K562 (cell line): Measurements from ENCODE around the gene B3GALT6. TPM values are rescaled to one million over a fixed set of nuclear protein-coding genes. Genes with fewer than 3 reads are reported as not detected.

ENCODE experiments used
- CBX2 ChIP-seq: fragments of 200-600 bp; sonication (generic); IDR thresholded peaks from one replicate; pipeline ENCODE4 v1.6.1; 2012; ENCODE audit warnings: mild to moderate bottlenecking, low read length, inconsistent platforms; ENCODE audit not compliant: insufficient read depth, poor library complexity, severe bottlenecking
- HSF4 ChIP-seq: fragments of 250-450 bp; sonication (Bioruptor Pico); IDR thresholded peaks from 2 replicates; pipeline ENCODE4 v2.1.2; 2022; ENCODE audit warnings: mild to moderate bottlenecking, moderate library complexity, borderline replicate concordance
- KDM2B ChIP-seq: fragments of 250-450 bp; sonication (Bioruptor Pico); IDR thresholded peaks from 2 replicates; pipeline ENCODE4 v1.8.0; 2021; ENCODE audit warnings: mild to moderate bottlenecking, moderate library complexity
- RCOR1 ChIP-seq, 2 experiments: IDR thresholded peaks; 2 replicates each; pipeline ENCODE4 v1.6.1; 2012; ENCODE audit warnings: low read depth in 2 of 2, low read length in 2 of 2, borderline replicate concordance in 1 of 2, improper control_type of control experiment in 1 of 2
- SRSF7 ChIP-seq: fragments of 200-400 bp; formaldehyde crosslinking; optimal IDR thresholded peaks from 2 replicates; pipeline ENCODE3; 2017; ENCODE audit warnings: mild to moderate bottlenecking, low read depth, low read length
- ZNF507 ChIP-seq: conservative IDR thresholded peaks from 2 replicates; pipeline ENCODE4 v1.6.1; 2017; ENCODE audit warnings: missing genetic modification characterization, missing compliant biosample characterization
- polyA plus RNA-seq, 8 experiments: library from polyadenylated mRNA; depleted of rRNA in 4 of 8; stranded (reverse) in 5 of 8; unstranded in 3 of 8; fragments of >200 nt; fragmentation: Nextera tagmentation in 2 of 8; fragmentation: Illumina TruSeq in 1 of 8; extraction: Ambion mirVana in 2 of 8; extraction: Trizol in 1 of 8; gene quantifications; 2 replicates each; pipeline versions ENCODE4 v1.2.1 to v1.2.3, GENCODE V29; 2011 to 2014; ENCODE audit warnings: inconsistent platforms in 1 of 8, missing spikeins in 1 of 8
- total RNA-seq, 7 experiments: library from RNA; depleted of rRNA in 6 of 7; stranded (reverse); fragments of >200 nt in 6 of 7; fragmentation: Illumina TruSeq in 2 of 7; extraction: Trizol in 2 of 7; gene quantifications; 2 replicates each; pipeline versions ENCODE4 v1.2.1 to v1.2.3, GENCODE V29; 2011 to 2021; ENCODE audit warnings: low replicate concordance in 1 of 7
- TF ChIP-seq, protein P1 (sequence below): fragments of 200-600 bp; sonication (generic); IDR thresholded peaks from one replicate; pipeline ENCODE4 v1.6.1; 2012; ENCODE audit warnings: mild to moderate bottlenecking, low read depth, low read length, inconsistent platforms
- TF ChIP-seq, protein P2 (sequence below), 2 experiments: fragments of 450-650 bp; IDR thresholded peaks; 2 replicates each; pipeline ENCODE4 v1.6.1; 2016
- TF ChIP-seq, protein P3 (sequence below): sonication (generic); formaldehyde crosslinking; IDR thresholded peaks from 2 replicates; pipeline ENCODE4 v1.8.0; 2022; ENCODE audit warnings: mild to moderate bottlenecking, missing genetic modification reagents

B3GALT6 gene
- total and polyA plus RNA-seq, 9 of the 15 experiments (the other 6 are each of a cell fraction or from before 2014, with no cell fraction given) = 0.68 to 29.8 (median 9.9) TPM

DNA sequence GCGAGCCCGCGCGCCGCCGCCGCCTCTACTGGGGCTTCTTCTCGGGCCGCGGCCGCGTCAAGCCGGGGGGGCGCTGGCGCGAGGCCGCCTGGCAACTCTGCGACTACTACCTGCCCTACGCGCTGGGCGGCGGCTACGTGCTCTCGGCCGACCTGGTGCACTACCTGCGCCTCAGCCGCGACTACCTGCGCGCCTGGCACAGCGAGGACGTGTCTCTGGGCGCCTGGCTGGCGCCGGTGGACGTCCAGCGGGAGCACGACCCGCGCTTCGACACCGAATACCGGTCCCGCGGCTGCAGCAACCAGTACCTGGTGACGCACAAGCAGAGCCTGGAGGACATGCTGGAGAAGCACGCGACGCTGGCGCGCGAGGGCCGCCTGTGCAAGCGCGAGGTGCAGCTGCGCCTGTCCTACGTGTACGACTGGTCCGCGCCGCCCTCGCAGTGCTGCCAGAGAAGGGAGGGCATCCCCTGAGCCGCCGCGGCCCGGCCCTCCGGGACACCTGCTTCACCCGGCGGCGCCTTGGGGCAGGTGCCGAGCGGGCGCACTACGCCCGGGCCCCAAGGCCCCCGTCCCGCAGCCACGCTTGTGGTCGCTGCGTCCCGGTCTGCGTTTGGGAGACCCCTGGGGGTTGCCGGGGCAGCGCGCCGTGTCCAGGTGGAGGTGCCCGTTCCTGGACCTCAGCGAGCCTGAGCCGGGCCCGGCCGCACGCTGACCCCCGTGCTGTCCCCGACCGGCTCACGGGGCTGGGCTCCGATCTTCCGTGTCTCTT, 944 bp downstream of the B3GALT6 start (continued):
- TF ChIP-seq, protein P1, sequence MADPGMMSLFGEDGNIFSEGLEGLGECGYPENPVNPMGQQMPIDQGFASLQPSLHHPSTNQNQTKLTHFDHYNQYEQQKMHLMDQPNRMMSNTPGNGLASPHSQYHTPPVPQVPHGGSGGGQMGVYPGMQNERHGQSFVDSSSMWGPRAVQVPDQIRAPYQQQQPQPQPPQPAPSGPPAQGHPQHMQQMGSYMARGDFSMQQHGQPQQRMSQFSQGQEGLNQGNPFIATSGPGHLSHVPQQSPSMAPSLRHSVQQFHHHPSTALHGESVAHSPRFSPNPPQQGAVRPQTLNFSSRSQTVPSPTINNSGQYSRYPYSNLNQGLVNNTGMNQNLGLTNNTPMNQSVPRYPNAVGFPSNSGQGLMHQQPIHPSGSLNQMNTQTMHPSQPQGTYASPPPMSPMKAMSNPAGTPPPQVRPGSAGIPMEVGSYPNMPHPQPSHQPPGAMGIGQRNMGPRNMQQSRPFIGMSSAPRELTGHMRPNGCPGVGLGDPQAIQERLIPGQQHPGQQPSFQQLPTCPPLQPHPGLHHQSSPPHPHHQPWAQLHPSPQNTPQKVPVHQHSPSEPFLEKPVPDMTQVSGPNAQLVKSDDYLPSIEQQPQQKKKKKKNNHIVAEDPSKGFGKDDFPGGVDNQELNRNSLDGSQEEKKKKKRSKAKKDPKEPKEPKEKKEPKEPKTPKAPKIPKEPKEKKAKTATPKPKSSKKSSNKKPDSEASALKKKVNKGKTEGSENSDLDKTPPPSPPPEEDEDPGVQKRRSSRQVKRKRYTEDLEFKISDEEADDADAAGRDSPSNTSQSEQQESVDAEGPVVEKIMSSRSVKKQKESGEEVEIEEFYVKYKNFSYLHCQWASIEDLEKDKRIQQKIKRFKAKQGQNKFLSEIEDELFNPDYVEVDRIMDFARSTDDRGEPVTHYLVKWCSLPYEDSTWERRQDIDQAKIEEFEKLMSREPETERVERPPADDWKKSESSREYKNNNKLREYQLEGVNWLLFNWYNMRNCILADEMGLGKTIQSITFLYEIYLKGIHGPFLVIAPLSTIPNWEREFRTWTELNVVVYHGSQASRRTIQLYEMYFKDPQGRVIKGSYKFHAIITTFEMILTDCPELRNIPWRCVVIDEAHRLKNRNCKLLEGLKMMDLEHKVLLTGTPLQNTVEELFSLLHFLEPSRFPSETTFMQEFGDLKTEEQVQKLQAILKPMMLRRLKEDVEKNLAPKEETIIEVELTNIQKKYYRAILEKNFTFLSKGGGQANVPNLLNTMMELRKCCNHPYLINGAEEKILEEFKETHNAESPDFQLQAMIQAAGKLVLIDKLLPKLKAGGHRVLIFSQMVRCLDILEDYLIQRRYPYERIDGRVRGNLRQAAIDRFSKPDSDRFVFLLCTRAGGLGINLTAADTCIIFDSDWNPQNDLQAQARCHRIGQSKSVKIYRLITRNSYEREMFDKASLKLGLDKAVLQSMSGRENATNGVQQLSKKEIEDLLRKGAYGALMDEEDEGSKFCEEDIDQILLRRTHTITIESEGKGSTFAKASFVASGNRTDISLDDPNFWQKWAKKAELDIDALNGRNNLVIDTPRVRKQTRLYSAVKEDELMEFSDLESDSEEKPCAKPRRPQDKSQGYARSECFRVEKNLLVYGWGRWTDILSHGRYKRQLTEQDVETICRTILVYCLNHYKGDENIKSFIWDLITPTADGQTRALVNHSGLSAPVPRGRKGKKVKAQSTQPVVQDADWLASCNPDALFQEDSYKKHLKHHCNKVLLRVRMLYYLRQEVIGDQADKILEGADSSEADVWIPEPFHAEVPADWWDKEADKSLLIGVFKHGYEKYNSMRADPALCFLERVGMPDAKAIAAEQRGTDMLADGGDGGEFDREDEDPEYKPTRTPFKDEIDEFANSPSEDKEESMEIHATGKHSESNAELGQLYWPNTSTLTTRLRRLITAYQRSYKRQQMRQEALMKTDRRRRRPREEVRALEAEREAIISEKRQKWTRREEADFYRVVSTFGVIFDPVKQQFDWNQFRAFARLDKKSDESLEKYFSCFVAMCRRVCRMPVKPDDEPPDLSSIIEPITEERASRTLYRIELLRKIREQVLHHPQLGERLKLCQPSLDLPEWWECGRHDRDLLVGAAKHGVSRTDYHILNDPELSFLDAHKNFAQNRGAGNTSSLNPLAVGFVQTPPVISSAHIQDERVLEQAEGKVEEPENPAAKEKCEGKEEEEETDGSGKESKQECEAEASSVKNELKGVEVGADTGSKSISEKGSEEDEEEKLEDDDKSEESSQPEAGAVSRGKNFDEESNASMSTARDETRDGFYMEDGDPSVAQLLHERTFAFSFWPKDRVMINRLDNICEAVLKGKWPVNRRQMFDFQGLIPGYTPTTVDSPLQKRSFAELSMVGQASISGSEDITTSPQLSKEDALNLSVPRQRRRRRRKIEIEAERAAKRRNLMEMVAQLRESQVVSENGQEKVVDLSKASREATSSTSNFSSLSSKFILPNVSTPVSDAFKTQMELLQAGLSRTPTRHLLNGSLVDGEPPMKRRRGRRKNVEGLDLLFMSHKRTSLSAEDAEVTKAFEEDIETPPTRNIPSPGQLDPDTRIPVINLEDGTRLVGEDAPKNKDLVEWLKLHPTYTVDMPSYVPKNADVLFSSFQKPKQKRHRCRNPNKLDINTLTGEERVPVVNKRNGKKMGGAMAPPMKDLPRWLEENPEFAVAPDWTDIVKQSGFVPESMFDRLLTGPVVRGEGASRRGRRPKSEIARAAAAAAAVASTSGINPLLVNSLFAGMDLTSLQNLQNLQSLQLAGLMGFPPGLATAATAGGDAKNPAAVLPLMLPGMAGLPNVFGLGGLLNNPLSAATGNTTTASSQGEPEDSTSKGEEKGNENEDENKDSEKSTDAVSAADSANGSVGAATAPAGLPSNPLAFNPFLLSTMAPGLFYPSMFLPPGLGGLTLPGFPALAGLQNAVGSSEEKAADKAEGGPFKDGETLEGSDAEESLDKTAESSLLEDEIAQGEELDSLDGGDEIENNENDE = no peak
- TF ChIP-seq ZNF507 (tag) (0 out of 2 replicates have a peak, but pooled peaks have one; percentile 2), SRSF7 (peak; percentile 70), RCOR1 (IDR thresholded peaks at IDR 0.05; ENCODE audit: borderline replicate concordance in 1 of 2, low read depth in 2 of 2, low read length in 2 of 2) (no peak), HSF4 (CRISPR knock-in tag) (no peak), CBX2 (no peak), KDM2B (CRISPR knock-in tag) (no peak)
- TF ChIP-seq, protein P2, sequence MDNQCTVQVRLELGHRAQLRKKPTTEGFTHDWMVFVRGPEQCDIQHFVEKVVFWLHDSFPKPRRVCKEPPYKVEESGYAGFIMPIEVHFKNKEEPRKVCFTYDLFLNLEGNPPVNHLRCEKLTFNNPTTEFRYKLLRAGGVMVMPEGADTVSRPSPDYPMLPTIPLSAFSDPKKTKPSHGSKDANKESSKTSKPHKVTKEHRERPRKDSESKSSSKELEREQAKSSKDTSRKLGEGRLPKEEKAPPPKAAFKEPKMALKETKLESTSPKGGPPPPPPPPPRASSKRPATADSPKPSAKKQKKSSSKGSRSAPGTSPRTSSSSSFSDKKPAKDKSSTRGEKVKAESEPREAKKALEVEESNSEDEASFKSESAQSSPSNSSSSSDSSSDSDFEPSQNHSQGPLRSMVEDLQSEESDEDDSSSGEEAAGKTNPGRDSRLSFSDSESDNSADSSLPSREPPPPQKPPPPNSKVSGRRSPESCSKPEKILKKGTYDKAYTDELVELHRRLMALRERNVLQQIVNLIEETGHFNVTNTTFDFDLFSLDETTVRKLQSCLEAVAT (IDR thresholded peaks at IDR 0.05) = no peak
- TF ChIP-seq, protein P3, sequence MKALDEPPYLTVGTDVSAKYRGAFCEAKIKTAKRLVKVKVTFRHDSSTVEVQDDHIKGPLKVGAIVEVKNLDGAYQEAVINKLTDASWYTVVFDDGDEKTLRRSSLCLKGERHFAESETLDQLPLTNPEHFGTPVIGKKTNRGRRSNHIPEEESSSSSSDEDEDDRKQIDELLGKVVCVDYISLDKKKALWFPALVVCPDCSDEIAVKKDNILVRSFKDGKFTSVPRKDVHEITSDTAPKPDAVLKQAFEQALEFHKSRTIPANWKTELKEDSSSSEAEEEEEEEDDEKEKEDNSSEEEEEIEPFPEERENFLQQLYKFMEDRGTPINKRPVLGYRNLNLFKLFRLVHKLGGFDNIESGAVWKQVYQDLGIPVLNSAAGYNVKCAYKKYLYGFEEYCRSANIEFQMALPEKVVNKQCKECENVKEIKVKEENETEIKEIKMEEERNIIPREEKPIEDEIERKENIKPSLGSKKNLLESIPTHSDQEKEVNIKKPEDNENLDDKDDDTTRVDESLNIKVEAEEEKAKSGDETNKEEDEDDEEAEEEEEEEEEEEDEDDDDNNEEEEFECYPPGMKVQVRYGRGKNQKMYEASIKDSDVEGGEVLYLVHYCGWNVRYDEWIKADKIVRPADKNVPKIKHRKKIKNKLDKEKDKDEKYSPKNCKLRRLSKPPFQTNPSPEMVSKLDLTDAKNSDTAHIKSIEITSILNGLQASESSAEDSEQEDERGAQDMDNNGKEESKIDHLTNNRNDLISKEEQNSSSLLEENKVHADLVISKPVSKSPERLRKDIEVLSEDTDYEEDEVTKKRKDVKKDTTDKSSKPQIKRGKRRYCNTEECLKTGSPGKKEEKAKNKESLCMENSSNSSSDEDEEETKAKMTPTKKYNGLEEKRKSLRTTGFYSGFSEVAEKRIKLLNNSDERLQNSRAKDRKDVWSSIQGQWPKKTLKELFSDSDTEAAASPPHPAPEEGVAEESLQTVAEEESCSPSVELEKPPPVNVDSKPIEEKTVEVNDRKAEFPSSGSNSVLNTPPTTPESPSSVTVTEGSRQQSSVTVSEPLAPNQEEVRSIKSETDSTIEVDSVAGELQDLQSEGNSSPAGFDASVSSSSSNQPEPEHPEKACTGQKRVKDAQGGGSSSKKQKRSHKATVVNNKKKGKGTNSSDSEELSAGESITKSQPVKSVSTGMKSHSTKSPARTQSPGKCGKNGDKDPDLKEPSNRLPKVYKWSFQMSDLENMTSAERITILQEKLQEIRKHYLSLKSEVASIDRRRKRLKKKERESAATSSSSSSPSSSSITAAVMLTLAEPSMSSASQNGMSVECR (CRISPR knock-in tag) = 0 out of 2 replicates have a peak, but pooled peaks have one; percentile 43
